Urinary bladder (tissue), 4 donors: ENCODE measurements around the gene RASA2. TPM values are rescaled to one million over a fixed set of nuclear protein-coding genes. Genes with fewer than 3 reads are reported as not detected.
A peak's percentile ranks its signal among the peaks of the same experiment; 100 is the strongest.

Source experiments
- DNase-seq: peaks from one replicate; pipeline ENCODE4 v3.0.0-alpha.2; 2015; ENCODE audit errors: extremely low spot score
- H3K27ac ChIP-seq: one replicate; pipeline ENCODE4 v1.5.1; 2013; ENCODE audit warnings: low read depth, mild to moderate bottlenecking, moderate library complexity
- H3K36me3 ChIP-seq: one replicate; pipeline ENCODE4 v1.6.1; 2013; ENCODE audit warnings: mild to moderate bottlenecking, moderate library complexity; ENCODE audit not compliant: insufficient read depth
- H3K4me1 ChIP-seq: one replicate; pipeline ENCODE4 v1.6.1; 2013; ENCODE audit warnings: mild to moderate bottlenecking, moderate library complexity; ENCODE audit not compliant: insufficient read depth
- H3K4me3 ChIP-seq: one replicate; pipeline ENCODE4 v1.5.1; 2013; ENCODE audit warnings: low read depth, low read length
- WGBS: extraction: QIAGEN DNeasy Blood & Tissue Kit; methylation state at CpG from one replicate; pipeline ENCODE4 v1.1.7; 2013; 5-methylcytosine and 5-hydroxymethylcytosine counted together
- polyA plus RNA-seq: library from polyadenylated mRNA; stranded (reverse); fragments of 200-250 nt; gene quantifications from one replicate; pipeline ENCODE4 v1.2.3, GENCODE V29; 2013
- total RNA-seq: library from RNA; depleted of rRNA; stranded (reverse); fragments of >200 nt; gene quantifications from one replicate; pipeline ENCODE4 v1.2.3, GENCODE V29; 2014
- donor health status: healthy with polysubstance abuse.
- donor health status: healthy.

RASA2 gene
- total and polyA plus RNA-seq, 2 donors: 5.9 to 38.8 TPM

- Histone ChIP-seq H3K36me3 (no peaks in the 10 kb centered on the region), H3K4me3 (no peak overlapping the region), H3K27ac (no peak overlapping the region), H3K4me1 (no peaks in the 10 kb centered on the region)
- 65% methylated on average over 9 of the region's 9 CpGs for WGBS
- DNase-seq: no peak
These were observed 161.5 kb downstream of the RASA2 start for GRCh38 chr3:141648055-141648910.

- no peaks in the 10 kb centered on the region for H3K36me3 ChIP-seq
- no peaks in the 10 kb centered on the region for H3K4me1 ChIP-seq
- H3K27ac ChIP-seq: no peak overlapping the region
- no peak for DNase-seq
- no peak overlapping the region for H3K4me3 ChIP-seq
- 67% methylated on average over 3 of the region's 3 CpGs for WGBS
These were observed 163.0 kb downstream of the RASA2 start for GRCh38 chr3:141649871-141650270.

GRCh38 chr3:141650783-141651182, 164.0 kb downstream of the RASA2 start:
- no peak for DNase-seq
- 95% methylated on average over 2 of the region's 2 CpGs for WGBS
- no peak overlapping the region for H3K4me3 ChIP-seq
- H3K36me3 ChIP-seq: no peaks in the 10 kb centered on the region
- no peaks in the 10 kb centered on the region for H3K4me1 ChIP-seq
- no peak overlapping the region for H3K27ac ChIP-seq

- H3K36me3 ChIP-seq: no peaks in the 10 kb centered on the region
- H3K4me3 ChIP-seq: no peak overlapping the region
- no peak for DNase-seq
- WGBS: 28% methylated on average over 2 of the region's 2 CpGs
- no peaks in the 10 kb centered on the region for H3K4me1 ChIP-seq
- no peak overlapping the region for H3K27ac ChIP-seq
These were observed 164.6 kb downstream of the RASA2 start for GRCh38 chr3:141651409-141651808.

GRCh38 chr3:141652349-141652748, 165.5 kb downstream of the RASA2 start:
- Histone ChIP-seq H3K4me1 (no peaks in the 10 kb centered on the region), H3K27ac (no peak overlapping the region), H3K4me3 (no peak overlapping the region), H3K36me3 (no peaks in the 10 kb centered on the region)
- no peak for DNase-seq
- WGBS: 92% methylated on average over 5 of the region's 5 CpGs

- WGBS: 37% methylated on average over 4 of the region's 4 CpGs
- no peak for DNase-seq
- no peak overlapping the region for H3K4me3 ChIP-seq
- no peaks in the 10 kb centered on the region for H3K36me3 ChIP-seq
- H3K4me1 ChIP-seq: no peaks in the 10 kb centered on the region
- H3K27ac ChIP-seq: no peak overlapping the region
These were observed 167.0 kb downstream of the RASA2 start for GRCh38 chr3:141653847-141654246.

GRCh38 chr3:141655801-141656200, 169.0 kb downstream of the RASA2 start:
- WGBS: 92% methylated on average over 4 of the region's 4 CpGs
- Histone ChIP-seq H3K4me3 (no peak overlapping the region), H3K4me1 (peaks cover 1% of the 10 kb centered on the region), H3K36me3 (no peaks in the 10 kb centered on the region), H3K27ac (no peak overlapping the region)
- DNase-seq: no peak

- Histone ChIP-seq H3K4me1 (peaks cover 1% of the 10 kb centered on the region), H3K27ac (no peak overlapping the region), H3K36me3 (no peaks in the 10 kb centered on the region), H3K4me3 (no peak overlapping the region)
- 76% methylated on average over 4 of the region's 4 CpGs for WGBS
- no peak for DNase-seq
These were observed 169.9 kb downstream of the RASA2 start for GRCh38 chr3:141656771-141657170.

GRCh38 chr3:141657516-141657915, 170.7 kb downstream of the RASA2 start:
- DNase-seq: no peak
- Histone ChIP-seq H3K4me3 (no peak overlapping the region), H3K36me3 (no peaks in the 10 kb centered on the region), H3K27ac (no peak overlapping the region), H3K4me1 (peaks cover 1% of the 10 kb centered on the region)

GRCh38 chr3:141659821-141660613, 173.2 kb downstream of the RASA2 start:
- no peak for DNase-seq
- H3K4me1 ChIP-seq: peaks cover 1% of the 10 kb centered on the region
- no peak overlapping the region for H3K27ac ChIP-seq
- no peaks in the 10 kb centered on the region for H3K36me3 ChIP-seq
- under 1% methylated on average over 64 of the region's 64 CpGs for whole genome bisulfite sequencing
- H3K4me3 ChIP-seq: peak overlapping the region; percentile 54

GRCh38 chr3:141660614-141660947, 173.8 kb downstream of the RASA2 start:
- peak overlapping the region; percentile 54 for H3K4me3 ChIP-seq
- DNase-seq: no peak
- H3K4me1 ChIP-seq: peaks cover 1% of the 10 kb centered on the region
- no peak overlapping the region for H3K27ac ChIP-seq
- no peaks in the 10 kb centered on the region for H3K36me3 ChIP-seq
- WGBS: 32% methylated on average over 9 of the region's 9 CpGs

GRCh38 chr3:141661229-141662196, 174.7 kb downstream of the RASA2 start:
- DNase-seq: no peak
- Histone ChIP-seq H3K4me3 (no peak overlapping the region), H3K4me1 (peaks cover 1% of the 10 kb centered on the region), H3K27ac (no peak overlapping the region), H3K36me3 (no peaks in the 10 kb centered on the region)
- WGBS: 83% methylated on average over 11 of the region's 11 CpGs

- WGBS: 33% methylated on average over 8 of the region's 8 CpGs
- no peak for DNase-seq
- H3K36me3 ChIP-seq: no peaks in the 10 kb centered on the region
- H3K27ac ChIP-seq: no peak overlapping the region
- H3K4me3 ChIP-seq: no peak overlapping the region
- H3K4me1 ChIP-seq: peaks cover under 1% of the 10 kb centered on the region
These were observed 177.2 kb downstream of the RASA2 start for GRCh38 chr3:141663993-141664392.
